Fibroblast of gingiva (primary cell): Measurements from ENCODE around the gene TRIM15.

Experiments used
- DNase-seq: peaks from one replicate; pipeline ENCODE4 v3.0.0-alpha.2; 2011; ENCODE audit warnings: low read depth

Gene TRIM15

DNA sequence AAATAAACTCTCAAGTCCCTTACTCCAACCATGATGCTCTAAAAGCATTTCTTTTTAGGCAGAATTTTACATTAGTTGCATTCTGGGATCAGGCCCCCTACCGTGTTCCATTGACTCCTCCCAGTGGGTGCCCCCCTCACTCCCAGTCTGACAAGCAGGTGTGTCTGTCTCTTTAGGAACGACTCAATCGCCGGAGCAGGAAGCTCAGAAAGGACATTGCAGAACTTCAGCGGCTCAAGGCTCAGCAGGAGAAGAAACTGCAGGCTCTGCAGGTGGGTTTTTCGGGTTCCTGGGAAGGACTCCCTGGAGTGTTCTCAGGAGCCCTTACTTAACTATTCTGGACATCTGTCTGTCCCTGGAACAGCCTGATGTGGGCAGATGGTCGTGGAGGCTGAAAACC, 17.5 kb upstream of the TRIM15 start:
- no peak for DNase-seq

DNA sequence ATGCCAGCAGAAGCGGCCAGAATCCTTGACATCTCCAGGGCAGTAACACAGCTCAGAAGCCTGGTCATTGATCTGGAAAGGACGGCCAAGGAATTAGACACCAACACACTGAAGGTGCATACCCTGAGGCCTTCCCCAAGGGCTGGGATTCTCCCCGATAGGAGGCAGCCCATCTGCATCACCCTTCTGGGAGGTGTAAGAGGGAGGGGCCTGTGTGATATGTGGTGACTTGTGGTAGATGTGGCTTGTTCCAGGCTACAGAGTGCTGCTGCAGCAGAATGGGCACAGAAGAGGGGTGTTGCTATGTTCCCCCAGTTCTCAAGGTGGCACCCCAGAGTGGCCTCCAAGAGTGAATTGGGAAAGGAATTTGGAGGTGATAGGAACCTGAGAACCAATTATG, 16.2 kb upstream of the TRIM15 start:
- DNase-seq = no peak

DNA sequence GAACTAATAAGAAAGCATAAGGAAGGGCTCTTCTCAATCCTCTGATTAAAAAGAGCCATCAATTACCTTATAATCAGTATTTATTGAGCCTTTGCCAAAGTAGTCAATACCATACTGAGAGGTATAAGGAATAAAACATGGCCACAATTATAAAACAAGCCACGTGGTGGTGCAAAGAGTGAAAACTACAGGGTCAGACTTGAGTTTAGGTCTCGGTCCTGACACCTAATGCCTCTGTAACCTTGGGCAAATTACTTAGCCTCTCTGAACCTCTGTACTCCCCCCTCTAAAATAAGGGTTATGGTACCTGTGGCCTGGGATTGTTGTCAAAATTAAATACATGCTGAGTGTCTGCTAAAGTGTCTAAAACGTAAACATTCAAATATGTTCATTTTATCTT, 14.1 kb upstream of the TRIM15 start:
- no peak for DNase-seq

DNA sequence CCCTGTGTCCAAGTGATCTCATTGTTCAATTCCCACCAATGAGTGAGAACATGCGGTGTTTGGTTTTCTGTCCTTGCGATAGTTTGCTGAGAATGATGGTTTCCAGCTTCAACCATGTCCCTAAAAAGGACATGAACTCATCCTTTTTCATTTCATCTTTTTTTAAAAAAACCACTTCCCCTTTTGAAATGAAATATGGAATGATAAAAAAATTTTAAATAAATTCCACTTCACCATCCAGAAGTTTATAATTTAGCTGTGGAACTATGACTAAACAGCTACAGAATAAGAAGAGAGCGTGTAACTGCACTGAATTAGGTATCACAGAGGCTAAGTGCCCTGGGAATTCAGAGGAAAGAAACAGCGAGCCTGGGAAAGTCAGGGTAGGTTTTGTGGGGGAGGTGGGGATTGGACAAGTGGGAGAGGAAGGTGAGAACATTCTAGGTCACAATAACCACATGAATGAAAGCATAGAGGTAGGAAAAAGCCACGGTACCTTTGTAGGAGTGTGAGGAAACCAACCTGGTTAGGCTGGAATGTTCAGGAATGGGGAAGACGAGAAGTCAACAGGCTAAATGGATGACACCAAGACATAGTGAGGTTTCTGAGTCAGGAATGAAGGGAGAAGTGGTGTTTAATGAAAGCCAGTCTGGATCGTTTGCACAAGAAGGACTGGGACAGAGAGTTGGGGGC, 13.3 kb upstream of the TRIM15 start:
- no peak for DNase-seq

DNA sequence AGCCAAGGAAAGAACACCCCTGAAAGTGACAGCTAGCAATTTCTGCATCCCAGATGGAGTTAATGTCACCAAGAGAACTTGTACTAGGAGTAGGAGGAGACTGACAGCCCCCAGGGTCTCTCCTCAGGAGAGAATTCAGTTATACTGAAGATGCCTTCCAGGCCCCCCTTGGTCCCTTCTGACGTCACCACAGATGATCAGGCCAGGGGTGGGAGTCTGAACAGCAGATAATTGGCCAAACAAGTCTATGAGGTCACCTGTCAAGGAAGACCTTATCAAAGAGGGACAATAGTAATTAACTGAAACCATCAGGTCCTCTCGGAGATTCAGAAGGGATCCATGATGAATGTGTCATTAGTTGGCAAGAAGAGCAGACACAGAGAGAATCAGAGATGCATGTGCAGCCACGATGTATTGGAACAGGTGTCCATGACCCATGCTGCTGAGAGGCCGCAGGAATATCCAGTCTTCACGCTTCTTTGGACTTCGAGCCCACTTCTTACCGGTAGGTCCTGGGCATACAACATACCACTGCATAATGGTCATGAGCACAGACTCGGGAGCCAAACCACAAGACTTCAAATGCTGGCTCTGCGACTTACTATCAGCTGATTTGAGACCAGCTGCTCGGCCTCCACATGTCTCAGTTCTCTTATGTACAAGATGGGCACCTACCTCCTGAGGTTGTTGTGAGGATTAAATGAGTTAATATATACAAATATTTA, 12.5 kb upstream of the TRIM15 start:
- DNase-seq = no peak

DNA sequence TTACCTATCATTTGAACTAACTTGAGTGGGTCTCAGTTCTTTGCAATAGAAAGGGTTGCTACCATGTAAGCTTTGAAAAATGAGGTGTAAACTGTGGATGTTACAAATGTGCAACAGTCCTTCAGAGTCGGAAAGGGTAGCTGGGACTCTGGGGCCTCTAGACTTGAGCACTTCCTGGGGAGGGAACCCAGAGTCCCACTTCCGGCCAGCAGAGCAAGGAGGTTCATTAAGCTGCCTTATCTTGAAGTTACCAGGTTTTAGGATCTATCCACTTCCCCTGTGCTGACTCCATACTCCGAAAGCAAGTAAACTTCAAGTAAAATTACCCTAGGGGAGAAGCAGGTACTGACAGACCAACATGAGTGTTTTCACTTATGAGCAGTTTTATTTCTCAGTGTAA, 11.8 kb upstream of the TRIM15 start:
- no peak for DNase-seq

DNA sequence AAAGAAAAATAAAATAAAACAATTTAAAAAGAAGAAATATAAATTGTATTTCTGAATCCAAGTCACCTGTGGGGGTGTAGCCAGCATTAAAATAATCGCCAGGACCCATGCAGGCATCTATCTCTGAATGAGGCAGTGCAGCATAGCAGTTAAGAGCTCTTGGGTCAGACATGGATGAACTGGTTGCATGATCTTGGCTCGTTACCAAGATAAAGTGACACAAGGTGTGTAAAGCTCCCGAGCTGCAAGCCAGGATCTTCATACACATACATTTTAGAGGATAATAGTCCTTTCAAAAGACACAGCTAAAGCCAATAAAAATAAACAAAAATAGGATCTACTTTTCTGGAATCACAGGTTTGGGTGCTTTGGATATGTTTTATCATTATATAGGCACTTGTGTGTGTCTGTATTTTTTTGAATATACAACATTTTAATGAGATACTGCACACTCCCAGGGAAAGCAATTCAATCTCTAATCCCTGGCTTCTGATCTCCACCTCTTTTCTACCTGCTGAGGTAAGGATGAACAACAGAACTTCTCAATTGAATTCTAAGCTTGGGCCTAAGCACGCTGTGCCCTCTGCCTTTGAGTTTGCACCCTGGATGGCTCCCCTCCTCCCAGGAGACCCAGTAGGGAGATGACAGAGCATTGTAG, 11.2 kb upstream of the TRIM15 start:
- no peak for DNase-seq

DNA sequence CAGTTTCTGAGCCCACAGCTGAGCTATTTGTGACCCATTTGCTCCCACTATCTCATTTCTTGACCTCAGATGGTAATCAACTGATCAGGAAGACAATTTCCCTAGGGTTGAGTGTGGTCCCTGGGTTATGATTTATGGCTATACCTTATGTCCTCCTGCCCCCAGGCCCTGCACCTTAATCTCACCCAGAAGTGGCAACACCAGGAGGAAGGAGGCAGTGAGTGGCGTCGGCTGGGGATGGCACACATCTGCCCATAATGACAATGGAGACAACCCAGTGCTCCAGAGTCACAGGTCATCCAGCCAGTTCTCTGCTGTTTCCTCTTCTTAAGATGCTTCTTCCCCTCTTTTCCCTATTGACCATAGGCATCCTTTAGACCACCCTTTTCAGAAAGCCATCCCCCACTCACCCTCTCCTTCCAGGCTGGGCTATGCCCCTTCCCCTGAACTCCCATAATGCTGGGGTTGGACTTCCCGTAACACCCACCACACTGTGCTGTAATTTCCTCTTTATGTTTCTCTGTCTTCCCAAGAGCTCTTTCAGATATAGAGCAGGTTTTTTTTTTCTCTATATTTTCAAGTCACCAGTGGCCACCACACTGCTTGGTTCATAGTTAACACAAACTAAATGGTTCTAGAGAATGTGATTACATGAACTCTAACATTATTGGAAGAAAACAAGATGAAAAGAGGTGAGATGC, 10.3 kb upstream of the TRIM15 start:
- no peak for DNase-seq

DNA sequence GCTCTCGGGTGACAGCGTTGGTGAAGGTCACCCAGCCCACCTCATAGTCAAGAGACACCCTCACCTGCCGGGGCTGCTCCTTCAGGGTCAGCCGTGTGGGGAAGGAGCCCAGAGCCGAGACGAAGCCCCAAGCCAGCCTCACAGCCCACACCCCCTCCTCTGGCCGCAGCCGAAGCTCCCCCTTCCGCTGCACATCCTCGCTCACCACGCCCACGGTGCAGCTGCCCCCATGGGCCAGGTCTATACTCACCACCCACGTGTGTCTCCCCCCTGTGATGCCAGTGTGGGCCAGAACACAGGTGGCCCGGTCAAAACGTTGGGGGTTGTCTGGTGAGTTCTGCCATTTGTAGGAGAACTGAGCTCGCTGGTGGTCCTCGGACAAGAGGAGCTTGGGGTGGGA, 9.3 kb upstream of the TRIM15 start:
- no peak for DNase-seq

DNA sequence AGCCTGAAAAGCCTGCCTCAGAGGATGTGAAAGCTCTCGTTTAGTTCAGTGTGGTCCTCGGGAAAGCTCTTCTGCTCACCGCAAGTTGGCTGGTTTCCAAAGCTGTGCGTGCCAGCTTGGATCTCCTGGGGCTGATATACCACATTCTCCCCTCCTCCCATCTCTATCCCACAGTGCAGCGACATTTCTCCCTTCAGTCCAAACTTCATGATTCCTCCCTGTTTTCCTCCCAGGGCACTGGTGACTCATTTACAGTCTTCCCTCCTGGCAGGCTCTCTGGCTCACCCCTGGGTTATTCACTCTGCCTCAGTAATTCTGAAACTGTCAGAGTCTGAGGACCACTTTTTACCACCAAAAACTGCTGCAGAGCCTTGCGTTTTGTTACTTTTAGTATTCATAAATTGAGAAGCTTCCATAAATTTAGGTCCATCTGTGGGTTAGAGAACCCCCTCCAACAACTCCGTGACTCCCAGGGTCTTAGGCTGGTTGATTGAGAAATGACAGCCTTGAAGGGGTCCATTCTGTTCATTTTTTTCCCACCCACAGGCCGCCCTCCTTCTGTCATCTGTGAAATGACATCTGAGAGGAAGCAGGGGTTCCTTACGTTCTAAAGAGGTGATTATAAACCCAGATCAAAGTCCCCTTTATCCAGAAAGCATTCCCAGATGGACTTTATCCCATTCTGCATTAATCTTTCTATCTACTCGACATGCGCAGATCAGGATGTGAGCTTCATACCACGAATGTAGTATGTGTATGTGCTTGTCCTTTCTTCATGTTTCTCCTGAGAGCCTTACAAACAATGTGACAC, 8.4 kb upstream of the TRIM15 start:
- DNase-seq = peak; percentile 10

DNA sequence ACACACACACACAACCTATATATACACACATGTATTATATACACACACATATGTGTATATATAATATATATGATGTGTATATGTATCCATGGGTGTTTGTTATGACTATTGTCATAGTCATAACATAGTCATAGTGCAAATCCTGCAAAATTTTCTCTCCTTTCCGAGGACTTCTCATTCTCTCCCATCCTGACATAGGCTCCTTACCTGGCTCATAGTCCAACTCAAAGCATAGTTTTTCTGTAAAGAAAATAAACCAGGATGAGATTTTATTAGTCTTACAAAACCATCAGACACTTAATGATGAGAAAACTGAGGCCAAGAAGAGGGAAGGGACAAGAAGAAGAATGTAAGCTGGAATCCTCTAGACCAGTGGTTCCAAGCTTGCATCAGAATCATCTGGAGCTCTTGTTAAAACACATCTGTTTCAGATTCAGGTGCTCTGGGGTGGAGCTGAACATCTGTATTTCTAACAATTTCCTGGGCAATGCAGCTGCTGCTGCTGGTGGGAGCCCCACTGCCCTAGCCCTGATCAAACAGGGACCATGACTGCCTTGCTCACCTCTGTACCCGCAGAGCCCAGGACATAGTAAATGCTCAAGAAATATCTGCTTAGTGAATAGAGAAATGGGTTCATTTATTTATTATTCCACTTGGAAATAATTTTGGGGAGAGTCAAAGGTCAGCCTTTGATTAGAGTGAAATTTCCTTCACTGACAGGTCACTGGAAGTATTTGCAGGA, 7.7 kb upstream of the TRIM15 start:
- DNase-seq = no peak

DNA sequence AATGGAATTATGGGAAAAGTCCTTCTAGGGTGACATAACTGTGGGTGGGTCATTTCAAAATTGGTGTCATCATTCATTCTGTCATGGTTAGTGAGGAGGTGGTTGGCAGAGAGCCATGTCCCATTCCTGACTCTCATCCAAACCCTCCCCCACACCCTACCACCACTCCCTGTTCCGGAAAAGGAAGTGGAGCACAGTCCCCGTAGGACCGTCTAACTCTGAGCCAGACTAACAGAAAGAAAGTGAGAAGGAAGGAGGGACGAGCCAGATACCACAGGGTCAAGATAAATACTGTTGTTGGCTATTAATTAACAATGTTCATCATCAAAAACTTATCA, 7.1 kb upstream of the TRIM15 start:
- DNase-seq = no peak

DNA sequence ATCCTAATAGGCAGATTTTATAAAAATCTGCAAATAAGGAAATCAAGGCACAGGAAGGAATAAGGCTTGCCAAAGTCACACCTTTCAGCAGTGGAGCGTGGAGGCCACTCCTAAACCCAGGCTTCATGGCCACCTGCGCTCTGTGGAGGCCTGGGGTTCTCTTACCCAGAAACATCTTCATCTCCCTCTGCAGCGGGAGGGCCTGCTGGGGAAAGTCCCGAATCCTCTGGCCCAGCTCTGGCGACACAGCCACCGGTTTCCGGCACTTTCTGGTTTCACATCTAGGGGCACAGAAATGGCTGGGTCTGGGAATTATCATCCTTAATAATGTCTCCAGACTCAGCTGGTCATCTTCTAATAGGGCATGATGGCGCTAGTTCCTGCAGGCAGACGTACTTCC, 6.6 kb upstream of the TRIM15 start:
- DNase-seq = no peak

DNA sequence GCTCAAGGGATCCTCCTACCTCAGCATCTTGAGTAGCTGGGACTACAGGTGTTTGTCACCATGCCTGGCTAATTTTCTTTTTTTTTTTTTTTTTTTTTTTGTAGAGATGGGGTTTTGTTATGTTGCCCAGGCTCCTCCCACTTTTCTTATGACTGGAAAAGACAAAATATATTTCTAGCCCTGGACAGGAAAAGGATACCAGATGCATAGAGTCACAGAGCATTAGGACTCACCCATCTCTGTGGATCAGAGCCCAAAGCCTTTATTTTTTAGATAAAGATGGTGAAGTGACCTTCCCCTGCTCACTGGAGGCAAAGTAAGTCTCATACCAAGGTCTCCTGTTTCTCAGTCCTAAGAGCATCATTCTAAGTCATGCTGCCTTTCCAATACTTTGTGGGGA, 5.8 kb upstream of the TRIM15 start:
- DNase-seq = no peak

DNA sequence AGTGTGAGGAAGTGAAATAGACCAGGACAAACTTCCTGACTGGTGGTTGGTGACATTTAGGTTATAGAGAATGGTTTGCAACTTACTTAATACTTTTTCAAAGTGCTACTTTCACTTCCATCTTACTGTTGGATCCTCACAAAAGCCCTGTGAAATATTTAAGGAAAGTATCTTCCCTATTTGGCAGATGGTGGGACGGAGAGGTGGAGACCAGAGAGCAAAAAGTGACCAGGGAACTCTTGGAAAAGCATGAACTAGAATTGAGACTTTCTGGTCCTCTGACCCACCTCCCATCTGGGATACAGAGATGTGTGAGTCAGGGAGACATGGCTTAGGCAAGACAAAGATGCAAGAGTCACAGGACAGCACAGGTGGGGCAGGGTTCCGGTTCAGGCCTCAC, 5.3 kb upstream of the TRIM15 start:
- no peak for DNase-seq

DNA sequence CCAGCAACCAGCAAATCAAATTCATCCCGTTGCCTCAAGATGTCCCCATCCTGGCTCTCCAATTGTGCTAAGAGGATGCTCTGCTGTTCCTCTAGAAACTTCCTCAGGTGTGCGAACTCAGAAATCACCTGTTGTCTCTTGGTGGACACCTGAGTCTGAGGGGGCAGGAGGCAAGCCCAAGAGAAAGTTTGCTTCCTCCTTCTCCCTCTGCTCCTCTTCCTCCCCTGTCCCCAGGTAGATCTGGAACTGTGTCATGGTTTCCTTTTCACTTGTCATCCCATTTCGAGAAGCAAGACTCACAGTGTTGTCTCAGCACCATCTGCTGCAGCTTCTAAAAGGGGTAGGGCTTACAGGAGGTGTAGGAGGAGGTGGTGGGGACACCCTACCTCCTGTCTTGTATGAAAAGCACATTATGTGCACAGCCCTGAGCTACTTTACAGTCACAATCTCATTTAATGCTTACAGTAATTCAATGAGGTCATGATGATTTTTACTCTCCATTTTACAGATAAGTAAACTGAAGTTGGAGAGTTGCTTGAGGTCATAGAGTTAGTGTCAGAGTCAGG, 4.8 kb upstream of the TRIM15 start:
- DNase-seq = no peak

DNA sequence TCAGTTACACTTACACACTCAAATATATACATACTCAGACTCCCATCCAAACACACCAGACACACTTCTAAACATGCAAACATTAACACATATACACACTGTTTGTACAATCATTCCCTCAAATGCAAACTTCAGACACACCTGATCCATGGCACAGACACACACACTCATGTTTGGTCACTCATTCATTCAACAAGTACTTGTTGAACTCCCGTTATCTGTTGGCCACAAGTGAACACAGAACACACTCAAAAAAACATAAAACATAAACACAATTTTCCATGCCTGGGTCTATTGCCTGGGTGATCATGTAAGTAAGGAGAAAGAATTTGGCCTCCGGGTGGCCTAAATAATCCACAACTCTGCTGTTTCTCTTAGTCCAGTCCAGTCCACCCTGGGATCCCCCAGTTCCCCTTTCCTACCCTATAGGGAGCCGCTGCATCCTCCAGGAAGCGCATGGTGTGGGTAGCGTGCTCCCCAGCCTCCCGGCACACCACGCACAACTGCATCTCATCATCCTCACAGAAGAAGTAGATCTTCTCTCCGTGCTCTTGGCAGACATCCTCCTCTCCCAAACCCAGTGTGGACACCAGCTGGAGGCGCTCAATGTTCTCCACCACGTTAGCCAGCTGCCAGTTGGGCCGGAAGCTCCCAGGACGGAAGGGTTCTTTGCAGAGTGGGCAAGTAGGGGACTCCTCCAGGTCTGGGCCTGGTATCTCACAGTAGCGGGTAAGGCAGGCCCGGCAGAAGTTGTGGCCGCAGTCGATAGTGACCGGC, 3.1 kb upstream of the TRIM15 start:
- DNase-seq = no peak

DNA sequence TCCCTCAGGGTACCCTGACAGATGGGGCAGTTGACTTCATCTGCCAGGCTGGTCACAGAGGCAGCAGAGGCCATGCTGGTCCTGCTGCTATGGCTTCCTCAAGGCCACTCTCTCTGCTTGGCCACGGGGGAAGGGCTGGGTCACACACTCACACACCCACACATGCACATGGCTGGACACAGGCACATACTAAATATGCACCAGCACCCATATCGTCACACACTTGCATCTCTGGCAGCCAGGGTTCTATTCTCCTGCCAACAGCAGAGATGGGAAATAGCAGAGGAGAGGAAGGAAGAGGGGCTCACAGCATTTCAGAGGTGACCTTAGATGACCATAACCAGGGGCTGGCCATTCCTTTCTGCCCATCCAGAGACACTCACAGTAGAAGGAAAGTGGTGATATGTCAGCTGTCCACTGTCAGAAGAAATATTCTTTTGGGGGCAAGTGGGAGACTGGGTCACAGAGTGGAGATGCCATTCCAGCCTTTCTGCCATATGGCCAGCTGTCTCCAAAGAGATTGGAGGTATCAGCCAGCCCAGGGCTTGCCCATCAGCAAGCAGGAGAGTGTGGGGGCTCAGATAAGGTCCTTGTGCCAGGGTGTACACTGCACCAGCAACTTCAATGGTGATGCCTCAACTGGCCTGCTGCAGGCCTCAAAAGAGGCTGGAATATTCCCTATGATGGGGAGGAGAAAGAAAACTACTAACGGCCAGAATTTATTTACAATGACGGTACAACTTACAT, 2.4 kb upstream of the TRIM15 start, which contains the start of gene TRIM10:
TSS of gene TRIM10 (minus strand) at position 427 of the 747 bp plus-strand sequence. CDS start at position 74, 353 bp downstream.
- DNase-seq = no peak
